ENCODE measurements around the gene ZNF189.

DNA sequence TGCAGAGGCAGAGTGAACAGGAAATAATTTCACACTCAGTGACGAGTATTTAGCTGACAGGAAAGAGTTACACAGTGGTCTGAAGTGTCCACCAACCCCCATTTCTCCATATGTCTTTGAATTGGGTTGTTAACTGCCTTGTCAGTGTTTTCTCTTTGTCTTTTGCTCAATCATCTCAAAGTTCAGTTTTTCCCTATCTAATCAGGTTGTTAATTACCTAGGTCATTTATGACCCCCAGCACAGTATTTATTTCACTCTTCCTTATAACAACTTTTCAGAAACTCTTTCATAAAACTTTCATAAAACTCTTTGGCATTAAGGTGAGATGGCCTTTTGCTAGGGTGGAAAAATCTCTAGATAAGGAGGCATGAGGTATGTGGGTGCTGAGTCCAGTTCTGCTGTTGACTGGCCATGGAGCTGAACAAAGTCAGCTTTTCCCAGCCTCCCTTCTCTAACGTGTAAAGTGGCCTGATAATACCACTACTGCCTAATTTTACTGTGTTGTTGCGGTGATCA lies 42.1 kb downstream of the ZNF189 start:
- no peak for TF ChIP-seq EZH2 (optimal IDR thresholded peaks at IDR 0.05; ENCODE audit: low read depth, low read length)
- TF ChIP-seq, protein P1, sequence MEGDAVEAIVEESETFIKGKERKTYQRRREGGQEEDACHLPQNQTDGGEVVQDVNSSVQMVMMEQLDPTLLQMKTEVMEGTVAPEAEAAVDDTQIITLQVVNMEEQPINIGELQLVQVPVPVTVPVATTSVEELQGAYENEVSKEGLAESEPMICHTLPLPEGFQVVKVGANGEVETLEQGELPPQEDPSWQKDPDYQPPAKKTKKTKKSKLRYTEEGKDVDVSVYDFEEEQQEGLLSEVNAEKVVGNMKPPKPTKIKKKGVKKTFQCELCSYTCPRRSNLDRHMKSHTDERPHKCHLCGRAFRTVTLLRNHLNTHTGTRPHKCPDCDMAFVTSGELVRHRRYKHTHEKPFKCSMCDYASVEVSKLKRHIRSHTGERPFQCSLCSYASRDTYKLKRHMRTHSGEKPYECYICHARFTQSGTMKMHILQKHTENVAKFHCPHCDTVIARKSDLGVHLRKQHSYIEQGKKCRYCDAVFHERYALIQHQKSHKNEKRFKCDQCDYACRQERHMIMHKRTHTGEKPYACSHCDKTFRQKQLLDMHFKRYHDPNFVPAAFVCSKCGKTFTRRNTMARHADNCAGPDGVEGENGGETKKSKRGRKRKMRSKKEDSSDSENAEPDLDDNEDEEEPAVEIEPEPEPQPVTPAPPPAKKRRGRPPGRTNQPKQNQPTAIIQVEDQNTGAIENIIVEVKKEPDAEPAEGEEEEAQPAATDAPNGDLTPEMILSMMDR (IDR thresholded peaks at IDR 0.05; ENCODE audit: low read length) = no peak

All from MM.1S (cell line).